Smooth muscle cell (in vitro differentiated cells): ENCODE results near the gene SLC25A2. TPM values are rescaled to one million over a fixed set of nuclear protein-coding genes. Genes with fewer than 3 reads are reported as not detected.

Source experiments
- DNase-seq: peaks from one replicate; lab custom pipeline; 2025; ENCODE audit not compliant: unreplicated experiment; lab: John Stamatoyannopoulos, UW
- H2AFZ ChIP-seq: fragments of 200-600 bp; sonication (generic); 2 replicates; pipeline ENCODE4 v1.6.0; 2016; ENCODE audit warnings: antibody characterized with exemption, low read depth, mild to moderate bottlenecking
- H3F3A ChIP-seq: fragments of 200-600 bp; sonication (generic); 2 replicates; pipeline ENCODE4 v1.6.0; 2017; ENCODE audit warnings: antibody characterized with exemption, low read depth
- H3K27ac ChIP-seq: fragments of 200-600 bp; sonication (generic); 2 replicates; pipeline ENCODE4 v1.5.1; 2016; ENCODE audit warnings: low read depth, mild to moderate bottlenecking
- H3K27me3 ChIP-seq: fragments of 200-600 bp; sonication (generic); 2 replicates; pipeline ENCODE4 v1.6.1; 2016; ENCODE audit warnings: low read depth, mild to moderate bottlenecking
- H3K36me3 ChIP-seq: fragments of 200-600 bp; sonication (generic); 2 replicates; pipeline ENCODE4 v1.5.1; 2016; ENCODE audit warnings: low read depth
- H3K4me1 ChIP-seq: fragments of 200-600 bp; sonication (generic); 2 replicates; pipeline ENCODE4 v1.5.1; 2016; ENCODE audit warnings: low read depth
- H3K4me2 ChIP-seq: fragments of 200-600 bp; sonication (generic); 2 replicates; pipeline ENCODE4 v1.6.0; 2016; ENCODE audit warnings: mild to moderate bottlenecking
- H3K4me3 ChIP-seq: fragments of 200-600 bp; sonication (generic); 2 replicates; pipeline ENCODE4 v1.5.1; 2016; ENCODE audit warnings: mild to moderate bottlenecking
- H3K79me2 ChIP-seq: fragments of 200-600 bp; sonication (generic); 2 replicates; pipeline ENCODE4 v1.6.0; 2016; ENCODE audit warnings: low read depth, mild to moderate bottlenecking
- H3K9ac ChIP-seq: fragments of 200-600 bp; sonication (generic); 2 replicates; pipeline ENCODE4 v1.6.0; 2016; ENCODE audit warnings: low read depth
- H3K9me3 ChIP-seq: fragments of 200-600 bp; sonication (generic); replicated peaks from 2 replicates; pipeline ENCODE4 v1.5.1; 2016; ENCODE audit warnings: low read depth
- H4K20me1 ChIP-seq: fragments of 200-600 bp; sonication (generic); 2 replicates; pipeline ENCODE4 v1.6.0; 2016; ENCODE audit warnings: low read depth
- WGBS: methylation state at CpG from one replicate; pipeline ENCODE4 v1.1.7; 2016; ENCODE audit warnings: low lambda C conversion rate; 5-methylcytosine and 5-hydroxymethylcytosine counted together
- polyA plus RNA-seq: library from polyadenylated mRNA; unstranded; fragments of >200 nt; fragmentation: Nextera tagmentation; extraction: Ambion mirVana; gene quantifications from 2 replicates; pipeline ENCODE4 v1.2.1, GENCODE V29; 2016
- total RNA-seq: library from RNA; depleted of rRNA; stranded (reverse); fragments of >200 nt; gene quantifications from 2 replicates; pipeline ENCODE4 v1.2.3, GENCODE V29; 2014
- TF ChIP-seq, protein P1 (sequence below): fragments of 200-600 bp; sonication (generic); IDR thresholded peaks from 2 replicates; pipeline ENCODE4 v1.5.1; 2017; ENCODE audit warnings: borderline replicate concordance, mild to moderate bottlenecking, antibody characterized with exemption; ENCODE audit not compliant: insufficient read depth, poor library complexity, severe bottlenecking

Gene SLC25A2
- total and polyA plus RNA-seq, 2 experiments from 2014 or later, result 0.15 TPM; not detected in 1

DNA sequence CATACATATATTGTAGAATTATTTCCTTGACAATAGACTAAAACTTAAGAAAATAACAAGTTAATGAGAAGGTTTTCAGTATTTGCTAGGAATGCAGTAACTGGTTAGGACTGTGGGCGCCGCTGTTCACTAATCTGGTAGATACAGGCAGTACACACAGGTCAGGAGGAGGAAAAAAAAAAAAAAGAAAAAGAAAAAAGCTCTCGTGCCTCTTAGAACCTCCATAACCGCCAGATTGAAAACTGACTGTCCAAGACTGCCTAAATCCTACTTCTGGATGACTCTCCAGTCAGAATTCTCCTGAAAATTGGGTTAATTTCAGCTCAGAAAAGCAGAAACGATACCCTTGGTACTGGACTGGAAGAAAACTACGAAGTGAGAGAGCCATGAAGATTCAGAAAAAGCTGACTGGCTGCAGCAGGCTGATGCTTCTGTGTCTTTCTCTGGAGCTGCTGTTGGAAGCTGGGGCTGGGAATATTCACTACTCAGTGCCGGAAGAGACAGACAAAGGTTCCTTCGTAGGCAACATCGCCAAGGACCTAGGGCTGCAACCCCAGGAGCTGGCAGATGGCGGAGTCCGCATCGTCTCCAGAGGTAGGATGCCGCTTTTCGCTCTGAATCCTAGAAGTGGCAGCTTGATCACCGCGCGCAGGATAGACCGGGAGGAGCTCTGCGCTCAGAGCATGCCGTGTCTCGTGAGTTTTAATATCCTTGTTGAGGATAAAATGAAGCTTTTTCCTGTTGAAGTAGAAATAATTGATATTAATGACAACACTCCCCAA, 26.6 kb upstream of the SLC25A2 start, which contains the start of gene PCDHGA1:
Gene PCDHGA1 (plus strand): TSS at position 216 of the 782 bp plus-strand sequence.
- TF ChIP-seq, protein P1, sequence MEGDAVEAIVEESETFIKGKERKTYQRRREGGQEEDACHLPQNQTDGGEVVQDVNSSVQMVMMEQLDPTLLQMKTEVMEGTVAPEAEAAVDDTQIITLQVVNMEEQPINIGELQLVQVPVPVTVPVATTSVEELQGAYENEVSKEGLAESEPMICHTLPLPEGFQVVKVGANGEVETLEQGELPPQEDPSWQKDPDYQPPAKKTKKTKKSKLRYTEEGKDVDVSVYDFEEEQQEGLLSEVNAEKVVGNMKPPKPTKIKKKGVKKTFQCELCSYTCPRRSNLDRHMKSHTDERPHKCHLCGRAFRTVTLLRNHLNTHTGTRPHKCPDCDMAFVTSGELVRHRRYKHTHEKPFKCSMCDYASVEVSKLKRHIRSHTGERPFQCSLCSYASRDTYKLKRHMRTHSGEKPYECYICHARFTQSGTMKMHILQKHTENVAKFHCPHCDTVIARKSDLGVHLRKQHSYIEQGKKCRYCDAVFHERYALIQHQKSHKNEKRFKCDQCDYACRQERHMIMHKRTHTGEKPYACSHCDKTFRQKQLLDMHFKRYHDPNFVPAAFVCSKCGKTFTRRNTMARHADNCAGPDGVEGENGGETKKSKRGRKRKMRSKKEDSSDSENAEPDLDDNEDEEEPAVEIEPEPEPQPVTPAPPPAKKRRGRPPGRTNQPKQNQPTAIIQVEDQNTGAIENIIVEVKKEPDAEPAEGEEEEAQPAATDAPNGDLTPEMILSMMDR, result no peak
- no peak within 1 kb of the TSS for H3K4me2 ChIP-seq
- no peaks in the 10 kb centered on the region for H3K4me1 ChIP-seq
- peaks cover 11% of the 10 kb centered on the region for H3K9me3 ChIP-seq
- H3K4me3 ChIP-seq, result no peak within 1 kb of the TSS
- no peak within 1 kb of the TSS for H2AFZ ChIP-seq
- no peaks in the 10 kb centered on the region for H3K27me3 ChIP-seq
- H3F3A ChIP-seq, result no peaks in the 10 kb centered on the region
- no peak within 1 kb of the TSS for H3K27ac ChIP-seq
- H4K20me1 ChIP-seq, result no peaks in the 10 kb centered on the region
- 89% methylated on average over 21 of the region's 21 CpGs for WGBS
- DNase-seq, result no peak
- no peaks in the 10 kb centered on the region for H3K79me2 ChIP-seq
- no peaks in the 10 kb centered on the region for H3K36me3 ChIP-seq
- H3K9ac ChIP-seq, result no peak within 1 kb of the TSS

DNA sequence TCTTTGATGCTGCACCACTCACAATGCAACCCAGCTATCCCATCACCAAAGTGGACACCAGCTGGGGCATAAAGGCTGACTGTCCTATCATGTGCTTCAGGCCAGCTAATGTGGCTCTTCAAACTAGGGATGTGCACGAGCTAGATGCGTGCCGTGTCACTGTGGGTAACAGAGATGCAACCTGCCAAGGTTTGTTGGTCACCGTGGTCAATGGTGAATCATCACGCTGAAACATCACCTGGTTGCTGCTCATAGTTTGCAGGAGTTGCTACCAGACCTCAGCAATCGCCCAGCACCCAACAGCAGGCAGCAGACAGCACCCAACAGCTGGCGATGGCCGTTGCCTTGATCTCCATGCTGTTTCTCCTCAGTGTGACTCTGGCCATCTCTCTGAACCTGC, 24.4 kb upstream of the SLC25A2 start:
- Histone ChIP-seq H4K20me1 (no peaks in the 10 kb centered on the region), H3K79me2 (no peaks in the 10 kb centered on the region), H3K4me1 (no peaks in the 10 kb centered on the region), H3K4me2 (no peak overlapping the region), H3F3A (no peaks in the 10 kb centered on the region), H2AFZ (no peak overlapping the region), H3K27me3 (no peaks in the 10 kb centered on the region), H3K36me3 (no peaks in the 10 kb centered on the region), H3K27ac (no peak overlapping the region), H3K9ac (no peak overlapping the region), H3K9me3 (peaks cover 11% of the 10 kb centered on the region), H3K4me3 (no peak overlapping the region)
- 97% methylated on average over 7 of the region's 8 CpGs for WGBS
- TF ChIP-seq, protein P1, result no peak
- no peak for DNase-seq

DNA sequence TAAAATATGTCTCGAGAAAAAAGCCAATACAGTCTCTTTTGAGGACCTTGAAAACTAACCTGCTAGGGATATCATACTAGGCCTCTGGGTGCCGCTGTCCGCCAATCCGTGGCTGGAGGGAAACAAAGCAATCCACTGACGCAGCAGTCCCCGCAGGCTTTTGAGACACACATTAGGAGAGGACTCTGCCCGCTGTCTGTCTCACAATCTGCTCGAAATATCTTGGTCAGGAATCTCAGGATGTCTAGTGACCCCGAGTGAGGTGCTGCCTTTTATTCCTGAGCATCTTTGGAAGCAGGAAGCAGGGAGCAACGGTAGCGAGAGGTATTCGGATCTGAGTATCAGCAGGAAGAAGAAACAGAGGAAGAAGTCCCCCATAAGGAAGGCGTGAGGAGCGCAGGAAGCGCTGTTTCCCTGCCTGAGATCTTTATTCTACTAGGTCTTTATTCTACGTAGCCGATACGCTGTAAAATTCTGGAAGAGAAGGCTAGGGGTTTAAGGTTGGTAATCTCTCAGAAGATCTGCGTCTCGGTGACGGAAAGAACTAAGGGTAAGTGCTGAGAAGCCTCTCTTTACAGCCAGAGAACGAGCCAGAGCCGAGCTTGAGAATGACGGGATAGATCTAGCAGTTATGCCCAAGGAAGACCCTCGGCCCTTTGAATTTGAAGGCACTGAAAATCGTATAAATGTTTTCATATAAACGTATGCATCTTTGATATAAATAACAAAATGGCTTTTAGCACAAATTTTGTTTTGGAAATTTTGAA, 22.4 kb upstream of the SLC25A2 start:
- H3K9me3 ChIP-seq, result peaks cover 11% of the 10 kb centered on the region
- no peaks in the 10 kb centered on the region for H3K27me3 ChIP-seq
- H3K27ac ChIP-seq, result no peak overlapping the region
- no peak for DNase-seq
- H3F3A ChIP-seq, result no peaks in the 10 kb centered on the region
- no peaks in the 10 kb centered on the region for H4K20me1 ChIP-seq
- TF ChIP-seq, protein P1, result peak; percentile 18
- H3K4me2 ChIP-seq, result peak overlapping the region; percentile 19
- peak overlapping the region; percentile 32 for H3K4me3 ChIP-seq
- H3K36me3 ChIP-seq, result no peaks in the 10 kb centered on the region
- WGBS, result 47% methylated on average over 27 of the region's 27 CpGs
- H2AFZ ChIP-seq, result no peak overlapping the region
- no peaks in the 10 kb centered on the region for H3K79me2 ChIP-seq
- no peak overlapping the region for H3K9ac ChIP-seq
- H3K4me1 ChIP-seq, result no peaks in the 10 kb centered on the region
